Parathyroid adenoma (tissue), 2 donors: Measurements from ENCODE around the gene STK10.
A peak's percentile ranks its signal among the peaks of the same experiment; 100 is the strongest.

Experiments
- H2AFZ ChIP-seq: fragments of 300-600 bp; sonication (generic); one replicate; pipeline ENCODE4 v1.7.0; 2017; ENCODE audit warnings: antibody characterized with exemption, mild to moderate bottlenecking
- H3K27ac ChIP-seq: fragments of 300-600 bp; sonication (generic); one replicate; pipeline ENCODE4 v1.7.0; 2017
- H3K27me3 ChIP-seq: fragments of 300-600 bp; sonication (generic); one replicate; pipeline ENCODE4 v1.7.0; 2017; ENCODE audit warnings: low read length; ENCODE audit not compliant: control insufficient read depth, insufficient read depth
- H3K36me3 ChIP-seq: fragments of 300-600 bp; sonication (generic); one replicate; pipeline ENCODE4 v1.7.0; 2017; ENCODE audit warnings: low read length; ENCODE audit not compliant: control insufficient read depth, insufficient read depth
- H3K4me1 ChIP-seq: fragments of 300-600 bp; sonication (generic); one replicate; pipeline ENCODE4 v1.7.0; 2017; ENCODE audit warnings: control low read depth
- H3K4me2 ChIP-seq: fragments of 300-600 bp; sonication (generic); one replicate; pipeline ENCODE4 v1.7.0; 2017; ENCODE audit warnings: low read length
- H3K4me3 ChIP-seq: fragments of 300-600 bp; sonication (generic); one replicate; pipeline ENCODE4 v1.7.0; 2017; ENCODE audit warnings: low read depth, low read length
- H3K79me2 ChIP-seq: fragments of 300-600 bp; sonication (generic); one replicate; pipeline ENCODE4 v1.7.0; 2017; ENCODE audit warnings: control low read depth
- H3K9ac ChIP-seq: fragments of 300-600 bp; sonication (generic); one replicate; pipeline ENCODE4 v1.7.0; 2017; ENCODE audit warnings: mild to moderate bottlenecking
- H3K9me3 ChIP-seq: fragments of 300-600 bp; sonication (generic); one replicate; pipeline ENCODE4 v1.7.0; 2017; ENCODE audit warnings: low read length; ENCODE audit not compliant: control insufficient read depth
- TF ChIP-seq, protein P1 (sequence below): fragments of 300-600 bp; sonication (generic); IDR thresholded peaks from one replicate; pipeline ENCODE4 v1.7.0; 2017; ENCODE audit warnings: antibody characterized with exemption, mild to moderate bottlenecking
- donor health status: primary hyperparathyroidism.

The STK10 gene

GRCh38 chr5:172105811-172106210, 82.2 kb downstream of the STK10 start:
- Histone ChIP-seq H3K79me2 (no peaks in the 10 kb centered on the region), H3K9me3 (no peaks in the 10 kb centered on the region)

GRCh38 chr5:172104801-172105701, 83.0 kb downstream of the STK10 start:
- Histone ChIP-seq H3K4me3 (no peak overlapping the region), H3K27ac (no peak overlapping the region), H2AFZ (no peak overlapping the region), H3K36me3 (no peaks in the 10 kb centered on the region), H3K4me2 (no peak overlapping the region), H3K9ac (no peak overlapping the region), H3K27me3 (no peaks in the 10 kb centered on the region), H3K79me2 (no peaks in the 10 kb centered on the region), H3K9me3 (no peaks in the 10 kb centered on the region), H3K4me1 (no peaks in the 10 kb centered on the region)
- TF ChIP-seq, protein P1, sequence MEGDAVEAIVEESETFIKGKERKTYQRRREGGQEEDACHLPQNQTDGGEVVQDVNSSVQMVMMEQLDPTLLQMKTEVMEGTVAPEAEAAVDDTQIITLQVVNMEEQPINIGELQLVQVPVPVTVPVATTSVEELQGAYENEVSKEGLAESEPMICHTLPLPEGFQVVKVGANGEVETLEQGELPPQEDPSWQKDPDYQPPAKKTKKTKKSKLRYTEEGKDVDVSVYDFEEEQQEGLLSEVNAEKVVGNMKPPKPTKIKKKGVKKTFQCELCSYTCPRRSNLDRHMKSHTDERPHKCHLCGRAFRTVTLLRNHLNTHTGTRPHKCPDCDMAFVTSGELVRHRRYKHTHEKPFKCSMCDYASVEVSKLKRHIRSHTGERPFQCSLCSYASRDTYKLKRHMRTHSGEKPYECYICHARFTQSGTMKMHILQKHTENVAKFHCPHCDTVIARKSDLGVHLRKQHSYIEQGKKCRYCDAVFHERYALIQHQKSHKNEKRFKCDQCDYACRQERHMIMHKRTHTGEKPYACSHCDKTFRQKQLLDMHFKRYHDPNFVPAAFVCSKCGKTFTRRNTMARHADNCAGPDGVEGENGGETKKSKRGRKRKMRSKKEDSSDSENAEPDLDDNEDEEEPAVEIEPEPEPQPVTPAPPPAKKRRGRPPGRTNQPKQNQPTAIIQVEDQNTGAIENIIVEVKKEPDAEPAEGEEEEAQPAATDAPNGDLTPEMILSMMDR, result no peak

More at GRCh38 chr5:172105811-172106210, 82.2 kb downstream of the STK10 start:
- Histone ChIP-seq H3K4me2 (no peak overlapping the region), H3K4me1 (no peaks in the 10 kb centered on the region), H3K4me3 (no peak overlapping the region), H2AFZ (no peak overlapping the region), H3K9ac (no peak overlapping the region), H3K36me3 (no peaks in the 10 kb centered on the region), H3K27me3 (no peaks in the 10 kb centered on the region), H3K27ac (no peak overlapping the region)
- TF ChIP-seq, protein P1, result no peak

DNA sequence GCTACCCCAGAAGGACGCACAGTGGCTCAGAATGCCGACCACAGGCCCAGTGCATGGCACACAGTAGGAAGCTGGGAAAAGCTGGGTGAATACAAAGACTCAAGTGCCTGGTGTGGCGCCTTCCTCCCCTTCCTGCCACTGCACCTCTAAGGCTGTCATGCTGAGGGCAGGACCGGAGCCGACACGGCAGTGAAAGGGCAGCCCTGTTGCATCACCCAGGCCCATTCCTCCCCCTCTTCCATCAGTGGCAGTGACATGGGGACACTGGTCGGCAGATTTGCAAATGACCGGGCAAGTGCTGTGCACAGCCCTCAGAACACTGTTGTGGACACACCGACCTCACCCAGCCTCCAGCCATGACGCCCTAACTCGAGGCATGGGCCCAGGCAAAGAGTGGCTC, 84.0 kb downstream of the STK10 start:
- TF ChIP-seq, protein P1, result no peak
- Histone ChIP-seq H3K79me2 (peaks cover under 1% of the 10 kb centered on the region), H3K9ac (no peak overlapping the region), H3K4me1 (no peaks in the 10 kb centered on the region), H3K4me2 (no peak overlapping the region), H3K4me3 (no peak overlapping the region), H3K27ac (no peak overlapping the region), H2AFZ (no peak overlapping the region), H3K9me3 (no peaks in the 10 kb centered on the region), H3K36me3 (no peaks in the 10 kb centered on the region), H3K27me3 (no peaks in the 10 kb centered on the region)

GRCh38 chr5:172102913-172103626, 85.0 kb downstream of the STK10 start:
- no peak overlapping the region for H3K4me2 ChIP-seq
- no peak overlapping the region for H3K9ac ChIP-seq
- peaks cover 3% of the 10 kb centered on the region for H3K79me2 ChIP-seq
- no peaks in the 10 kb centered on the region for H3K9me3 ChIP-seq
- peak overlapping the region; percentile 16 for H3K27ac ChIP-seq
- no peaks in the 10 kb centered on the region for H3K4me1 ChIP-seq
- H3K36me3 ChIP-seq, result no peaks in the 10 kb centered on the region
- no peak overlapping the region for H3K4me3 ChIP-seq
- H3K27me3 ChIP-seq, result no peaks in the 10 kb centered on the region
- no peak overlapping the region for H2AFZ ChIP-seq
- TF ChIP-seq, protein P1, result no peak
